Measurements from ENCODE around the gene IL18R1.

GRCh38 chr2:102331311-102331980 is 24.1 kb upstream of the IL18R1 start:
- TF ChIP-seq CTCF (IDR thresholded peaks at IDR 0.05), result no peak
- no peak for TF ChIP-seq POLR2A (IDR thresholded peaks at IDR 0.05)
- no peak for TF ChIP-seq POLR2AphosphoS5 (IDR thresholded peaks at IDR 0.05; ENCODE audit: insufficient read depth in 1 of 2, low read depth in 1 of 2)
